Upper lobe of left lung (tissue), 4 donors: Measurements from ENCODE around the gene ZNF678.

ENCODE experiments used
- CTCF ChIP-seq, 6 experiments: fragments of 450-650 bp in 4 of 6; fragments of 200-600 bp in 2 of 6; sonication (generic) in 2 of 6; IDR thresholded peaks; one replicate each; pipeline ENCODE4 v1.5.1; 2016 to 2019; ENCODE audit warnings: antibody characterized with exemption in 6 of 6
- POLR2A ChIP-seq, 4 donors: fragments of 450-650 bp; IDR thresholded peaks; one replicate each; pipeline ENCODE4 v1.5.1; 2016 to 2017; ENCODE audit warnings: antibody characterized with exemption in 4 of 4, mild to moderate bottlenecking in 2 of 4
- POLR2AphosphoS5 ChIP-seq, 2 donors: sonication (generic); formaldehyde crosslinking; IDR thresholded peaks; one replicate each; pipeline ENCODE4 v1.5.1; 2017; ENCODE audit warnings: antibody characterized with exemption in 2 of 2

- TF ChIP-seq POLR2A (IDR thresholded peaks at IDR 0.05) (no peak), POLR2AphosphoS5 (IDR thresholded peaks at IDR 0.05) (no peak), CTCF (IDR thresholded peaks at IDR 0.05) (no peak)
Observed at GRCh38 chr1:227547310-227548118, 15.8 kb upstream of the ZNF678 start.
